VCaP (cell line): ENCODE results near the gene NDUFA13.

Source experiments
- H3K27ac ChIP-seq: fragments of 450-650 bp; 2 replicates; pipeline ENCODE4 v1.5.1; 2017
- TF ChIP-seq, protein P1 (sequence below): fragments of 450-650 bp; conservative IDR thresholded peaks from 2 replicates; pipeline ENCODE4 v1.5.1; 2017; ENCODE audit warnings: mild to moderate bottlenecking, moderate library complexity

The NDUFA13 gene

DNA sequence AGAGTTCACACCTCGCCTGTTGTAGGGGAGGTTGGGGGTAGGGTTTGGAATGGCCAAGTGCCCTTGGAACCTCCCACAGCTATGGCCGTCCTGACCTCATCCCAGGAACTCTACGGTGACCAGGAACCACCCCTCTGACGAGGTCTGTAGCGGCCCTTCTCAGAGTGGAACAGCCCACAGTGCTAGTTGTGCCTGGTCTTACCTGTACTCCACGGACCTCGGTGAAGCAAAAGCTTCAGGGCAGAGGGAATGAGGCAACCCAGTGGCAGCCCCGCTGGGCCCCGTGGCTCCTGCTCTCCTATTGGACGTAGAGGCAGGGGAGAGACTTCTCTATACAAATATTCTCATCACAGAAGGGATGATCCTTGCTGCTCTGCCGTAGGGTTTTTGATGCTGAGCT lies 7.8 kb upstream of the NDUFA13 start:
- TF ChIP-seq, protein P1, sequence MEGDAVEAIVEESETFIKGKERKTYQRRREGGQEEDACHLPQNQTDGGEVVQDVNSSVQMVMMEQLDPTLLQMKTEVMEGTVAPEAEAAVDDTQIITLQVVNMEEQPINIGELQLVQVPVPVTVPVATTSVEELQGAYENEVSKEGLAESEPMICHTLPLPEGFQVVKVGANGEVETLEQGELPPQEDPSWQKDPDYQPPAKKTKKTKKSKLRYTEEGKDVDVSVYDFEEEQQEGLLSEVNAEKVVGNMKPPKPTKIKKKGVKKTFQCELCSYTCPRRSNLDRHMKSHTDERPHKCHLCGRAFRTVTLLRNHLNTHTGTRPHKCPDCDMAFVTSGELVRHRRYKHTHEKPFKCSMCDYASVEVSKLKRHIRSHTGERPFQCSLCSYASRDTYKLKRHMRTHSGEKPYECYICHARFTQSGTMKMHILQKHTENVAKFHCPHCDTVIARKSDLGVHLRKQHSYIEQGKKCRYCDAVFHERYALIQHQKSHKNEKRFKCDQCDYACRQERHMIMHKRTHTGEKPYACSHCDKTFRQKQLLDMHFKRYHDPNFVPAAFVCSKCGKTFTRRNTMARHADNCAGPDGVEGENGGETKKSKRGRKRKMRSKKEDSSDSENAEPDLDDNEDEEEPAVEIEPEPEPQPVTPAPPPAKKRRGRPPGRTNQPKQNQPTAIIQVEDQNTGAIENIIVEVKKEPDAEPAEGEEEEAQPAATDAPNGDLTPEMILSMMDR: no peak
- no peak overlapping the region for H3K27ac ChIP-seq

DNA sequence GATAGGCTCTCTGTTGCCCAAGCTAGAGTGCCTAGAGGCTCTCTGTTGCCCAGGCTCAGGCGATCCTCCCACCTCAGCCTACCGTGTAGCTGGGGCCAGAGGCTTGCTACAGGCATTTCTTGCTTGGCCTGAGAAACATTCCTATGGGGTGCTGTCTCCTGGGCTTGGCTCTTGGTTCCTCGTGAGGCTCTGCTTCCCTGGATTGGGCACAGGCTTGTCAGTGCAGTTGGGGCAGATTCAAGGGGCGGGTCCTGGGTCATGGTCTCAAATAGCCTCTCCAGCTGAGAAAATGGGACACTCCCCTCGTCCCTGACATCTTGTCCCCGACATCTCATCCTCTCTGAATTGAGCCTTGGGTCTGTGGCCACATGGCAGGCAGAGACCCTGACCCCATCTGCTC lies 5.6 kb upstream of the NDUFA13 start:
- TF ChIP-seq, protein P1: no peak
- H3K27ac ChIP-seq: no peak overlapping the region

DNA sequence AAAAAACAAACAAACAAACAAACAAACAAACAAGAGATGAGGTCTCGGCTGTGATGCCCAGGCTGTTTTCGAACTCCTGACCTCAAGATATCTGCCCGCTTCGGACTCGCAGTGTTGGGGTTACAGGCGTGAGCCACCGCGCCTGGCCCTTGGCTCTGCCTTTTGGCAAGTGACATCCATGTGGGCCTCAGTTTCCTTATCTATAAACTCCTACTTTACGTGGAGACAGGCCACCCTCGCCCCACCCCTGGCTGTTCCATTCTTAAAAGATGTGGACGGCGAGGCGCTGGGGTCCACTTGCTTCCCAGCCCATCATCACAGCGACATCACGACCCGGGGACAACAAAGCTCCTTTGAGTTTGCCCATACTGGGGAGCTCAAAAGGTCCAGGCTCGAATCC lies 2.3 kb upstream of the NDUFA13 start:
- TF ChIP-seq, protein P1: no peak
- no peak overlapping the region for H3K27ac ChIP-seq

DNA sequence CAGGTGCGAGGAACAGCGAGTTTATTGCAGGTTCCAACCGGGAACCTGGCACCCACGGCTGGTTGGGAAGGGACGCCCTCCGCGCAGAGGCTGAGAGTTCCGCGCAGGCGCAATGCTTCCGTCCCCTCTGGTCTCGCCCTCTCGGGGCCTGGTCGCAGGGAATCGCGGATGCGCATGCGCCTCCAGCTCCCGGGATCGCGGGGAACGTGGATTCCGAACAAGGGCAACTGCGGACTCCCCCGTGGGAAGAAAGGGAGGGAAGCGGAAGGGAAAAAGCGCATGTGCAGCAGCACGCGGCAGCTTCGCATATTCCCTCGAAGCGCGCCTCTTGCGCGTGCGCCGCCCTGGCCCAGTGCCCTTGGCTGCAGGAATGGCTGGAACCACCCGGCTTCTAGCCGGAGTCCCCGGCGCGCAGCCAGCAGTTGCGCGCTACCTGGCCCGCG lies 1.8 kb upstream of the NDUFA13 start:
- H3K27ac ChIP-seq: no peak overlapping the region
- TF ChIP-seq, protein P1: no peak

DNA sequence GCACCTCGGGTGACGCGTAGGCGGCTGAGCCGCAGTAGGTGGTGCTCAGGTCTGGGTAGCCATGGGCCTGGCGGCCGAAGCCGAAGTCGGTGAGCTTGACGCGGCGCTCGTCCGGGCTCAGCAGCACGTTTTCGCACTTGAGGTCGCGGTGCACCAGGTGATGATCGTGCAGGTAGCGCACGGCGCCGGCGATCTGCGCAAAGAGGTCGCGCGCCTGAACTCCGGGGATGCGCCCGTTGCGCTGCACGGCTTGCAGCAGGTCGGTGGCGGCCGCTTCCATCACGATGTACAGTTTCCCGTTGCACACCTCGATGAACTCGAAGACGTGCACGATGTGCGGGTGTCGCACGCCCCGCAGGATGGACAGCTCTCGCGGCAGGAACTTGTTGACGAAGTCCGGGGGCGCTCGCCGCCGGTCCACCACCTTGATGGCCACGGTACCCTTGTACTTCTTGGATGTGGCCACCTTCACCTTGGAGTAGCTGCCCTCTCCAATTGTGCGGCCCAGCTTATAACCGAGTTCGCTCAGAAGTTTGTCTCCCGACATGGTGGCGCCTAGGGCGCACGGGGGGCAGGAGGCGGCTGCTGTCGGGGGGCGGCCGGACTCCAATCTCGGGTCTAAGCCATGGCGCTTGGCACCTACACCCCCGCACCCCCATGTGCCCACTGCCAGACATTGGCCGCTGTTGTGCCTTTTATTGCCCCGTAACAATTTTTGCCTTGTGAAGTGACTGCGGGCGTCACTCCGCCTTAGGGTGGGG lies 964 bp upstream of the NDUFA13 start, which contains the start of gene TSSK6:
Gene TSSK6, minus strand, starts transcription at position 668 of the 761 bp plus-strand sequence. Its CDS starts 121 bp downstream, at position 547.
- TF ChIP-seq, protein P1: no peak
- peak within 1 kb of the TSS; percentile 77 for H3K27ac ChIP-seq

DNA sequence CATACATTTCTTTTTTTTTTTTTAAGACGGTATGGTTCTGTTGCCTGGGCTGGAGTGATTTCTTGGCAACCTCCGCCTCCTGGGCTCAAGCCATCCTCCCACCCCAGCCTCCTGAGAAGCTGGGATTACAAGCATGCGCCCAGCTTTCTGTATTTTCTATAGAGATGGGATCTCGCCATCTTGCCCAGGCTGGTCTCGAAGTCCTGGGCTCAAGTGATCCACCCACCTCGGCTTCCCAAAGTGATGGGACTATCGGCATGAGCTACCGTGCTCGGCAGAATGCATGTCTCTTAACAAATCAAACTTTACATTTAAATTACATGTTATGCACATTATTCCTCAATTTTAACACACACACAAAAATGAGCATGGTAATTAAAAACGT lies 1.2 kb downstream of the NDUFA13 start:
- H3K27ac ChIP-seq: no peak overlapping the region; the same call in 1 of the 2 replicates
- TF ChIP-seq, protein P1: no peak

DNA sequence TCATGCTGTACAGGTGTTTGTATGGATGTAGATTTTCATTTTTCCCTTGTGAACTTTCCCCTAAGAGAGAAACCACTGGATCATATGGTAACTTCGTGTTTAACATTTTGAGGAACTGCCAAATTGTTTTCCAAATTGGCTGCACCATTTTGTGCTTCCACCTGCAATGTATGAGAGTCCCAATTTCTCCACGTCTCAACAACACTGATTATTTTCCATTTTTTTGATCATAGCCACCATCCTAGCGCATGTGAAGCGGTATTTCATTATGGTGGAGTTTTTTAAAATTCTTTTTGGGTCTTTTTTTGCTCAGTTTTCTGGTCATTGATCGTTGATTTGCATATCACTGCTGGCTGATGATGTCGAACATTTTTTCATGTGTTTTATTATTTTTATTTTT lies 5.0 kb downstream of the NDUFA13 start:
- no peak overlapping the region for H3K27ac ChIP-seq
- TF ChIP-seq, protein P1: no peak
